HCT116 (cell line): ENCODE measurements around the gene TMIE. TPM values are rescaled to one million over a fixed set of nuclear protein-coding genes. Genes with fewer than 3 reads are reported as not detected.

Experiments used
- ATAC-seq: fragments of 200-7000 bp; cut with Tn5 transposase; 2 replicates; pipeline ENCODE4 v1.9.1; 2020; ENCODE audit warnings: mild to moderate bottlenecking, moderate library complexity
- BruUV-seq: library from RNA; stranded (reverse); fragments of 400-500 nt; replicated peaks from 2 replicates; lab custom pipeline; 2021; lab: Mats Ljungman, UMichigan
- CTCF ChIA-PET: fragments of 300-600 bp; sonication (Branson Sonifier 250); formaldehyde crosslinking; loops from one replicate; lab custom pipeline; 2021; ENCODE audit warnings: antibody characterized with exemption; lab: Charles Lee
- POLR2A ChIA-PET: fragments of 300-600, 350-600 bp; sonication (Branson Sonifier 250); formaldehyde crosslinking; loops from one replicate; lab custom pipeline; 2021; ENCODE audit warnings: antibody characterized with exemption; lab: Charles Lee
- RAD21 ChIA-PET, 2 experiments: fragments of 300-600 bp; sonication (Branson Sonifier 250); formaldehyde crosslinking; loops; one replicate each; lab custom pipeline; 2023; ENCODE audit warnings: low total read pairs in 2 of 2; ENCODE audit not compliant: uncharacterized antibody in 2 of 2, unreplicated experiment in 2 of 2, low non-redundant PET in 1 of 2; lab: Charles Lee
- DNase-seq: peaks from one replicate; pipeline ENCODE4 v3.0.0-alpha.2; 2010; ENCODE audit warnings: low read depth, low spot score
- H2AFZ ChIP-seq: fragments of 200-600 bp; shearing (Covaris generic), sonication (generic); 2 replicates; pipeline ENCODE4 v1.6.1; 2017; ENCODE audit warnings: low read depth, mixed run types, mixed read lengths, antibody characterized with exemption, low read length; ENCODE audit not compliant: poor library complexity, severe bottlenecking
- H3K27ac ChIP-seq: 2 replicates; pipeline ENCODE4 v1.5.1; 2012; ENCODE audit warnings: low read depth, low read length
- H3K27me3 ChIP-seq: fragments of 200-600 bp; sonication (generic); 2 replicates; pipeline ENCODE4 v1.6.1; 2016; ENCODE audit warnings: mixed run types, low read length, mixed read lengths; ENCODE audit not compliant: insufficient read depth
- H3K36me3 ChIP-seq, 2 experiments: fragments of 200-500 bp in 1 of 2; fragments of 200-600 bp in 1 of 2; sonication (Bioruptor generic) in 1 of 2; sonication (generic) in 1 of 2; 2 replicates each; pipeline versions ENCODE4 v1.5.1 to v1.6.1; 2014 to 2016; ENCODE audit warnings: low read length in 2 of 2, inconsistent platforms in 1 of 2, mixed read lengths in 1 of 2, mixed run types in 1 of 2; ENCODE audit not compliant: insufficient read depth in 2 of 2, control insufficient read depth in 1 of 2
- H3K4me1 ChIP-seq, 2 experiments: fragments of 200-600 bp in 1 of 2; sonication (generic) in 1 of 2; 2 replicates each; pipeline versions ENCODE4 v1.5.1 to v1.6.1; 2012 to 2017; ENCODE audit warnings: low read length in 2 of 2, inconsistent platforms in 1 of 2, mild to moderate bottlenecking in 1 of 2, mixed read lengths in 1 of 2, mixed run types in 1 of 2, moderate library complexity in 1 of 2; ENCODE audit not compliant: insufficient read depth in 2 of 2, control insufficient read depth in 1 of 2
- H3K4me2 ChIP-seq: fragments of 200-600 bp; sonication (generic); 2 replicates; pipeline ENCODE4 v1.6.1; 2017; ENCODE audit warnings: mixed run types, low read length, mixed read lengths
- H3K4me3 ChIP-seq, 2 experiments: fragments of 200-600 bp in 1 of 2; sonication (generic) in 1 of 2; replicated peaks in 1 of 2; 2 replicates each; pipeline ENCODE4 v1.5.1; 2011 to 2016; ENCODE audit warnings: low read length in 2 of 2, control low read depth in 1 of 2, low read depth in 1 of 2, mild to moderate bottlenecking in 1 of 2, mixed read lengths in 1 of 2, mixed run types in 1 of 2
- H3K79me2 ChIP-seq: fragments of 200-600 bp; sonication (generic); 2 replicates; pipeline ENCODE4 v1.6.1; 2017; ENCODE audit warnings: mild to moderate bottlenecking, mixed run types, low read length, moderate library complexity, mixed read lengths; ENCODE audit not compliant: insufficient read depth
- H3K9ac ChIP-seq: fragments of 200-600 bp; sonication (generic); 2 replicates; pipeline ENCODE4 v1.6.1; 2016; ENCODE audit warnings: low read length, mixed read lengths
- H3K9me2 ChIP-seq: fragments of 200-600 bp; sonication (generic), shearing (Covaris generic); 2 replicates; pipeline ENCODE4 v1.6.1; 2017; ENCODE audit warnings: mixed run types, mild to moderate bottlenecking, moderate library complexity; ENCODE audit not compliant: insufficient read depth
- H3K9me3 ChIP-seq, 2 experiments: fragments of 200-500 bp in 1 of 2; fragments of 200-600 bp in 1 of 2; sonication (Bioruptor generic) in 1 of 2; sonication (generic) in 1 of 2; 2 replicates each; pipeline ENCODE4 v1.6.1; 2014 to 2017; ENCODE audit warnings: low read length in 2 of 2, mixed read lengths in 2 of 2, inconsistent platforms in 1 of 2, low read depth in 1 of 2, mild to moderate bottlenecking in 1 of 2, mixed run types in 1 of 2, moderate library complexity in 1 of 2; ENCODE audit not compliant: control insufficient read depth in 1 of 2, insufficient read depth in 1 of 2
- H4K20me1 ChIP-seq: fragments of 200-600 bp; sonication (generic), shearing (Covaris generic); 2 replicates; pipeline ENCODE4 v1.6.1; 2017; ENCODE audit warnings: mixed run types, mild to moderate bottlenecking, moderate library complexity; ENCODE audit not compliant: insufficient read depth
- EZH2 ChIP-seq: fragments of 200-600 bp; sonication (generic); IDR thresholded peaks from 2 replicates; pipeline ENCODE4 v1.6.1; 2017; ENCODE audit warnings: antibody characterized with exemption, mixed run types
- FOSL1 ChIP-seq: IDR thresholded peaks from 2 replicates; pipeline ENCODE4 v1.6.1; 2012; ENCODE audit warnings: low read depth
- ZNF274 ChIP-seq: fragments of 200-500 bp; sonication (Bioruptor generic); IDR thresholded peaks from 2 replicates; pipeline ENCODE4 v1.6.1; 2014; ENCODE audit warnings: mild to moderate bottlenecking, low read depth, low read length, inconsistent platforms
- intact Hi-C: fragments of 100-400 bp; cut with micrococcal nuclease; formaldehyde crosslinking; loops from 2 replicates; pipeline ENCODE4 v1.10.0; 2022
- total RNA-seq: library from RNA; stranded (reverse); gene quantifications from one replicate; pipeline ENCODE4 v1.2.1, GENCODE V29; 2021; ENCODE audit not compliant: unreplicated experiment
- TF ChIP-seq, protein P1 (sequence below), 3 experiments: fragments of 200-600 bp in 1 of 3; sonication (generic) in 1 of 3; IDR thresholded peaks in 2 of 3; conservative IDR thresholded peaks in 1 of 3; 2 replicates each; pipeline ENCODE4 v1.5.1; 2012 to 2017; ENCODE audit warnings: low read depth in 2 of 3, low read length in 2 of 3, antibody characterized with exemption in 1 of 3, borderline replicate concordance in 1 of 3, control low read depth in 1 of 3, mild to moderate bottlenecking in 1 of 3, mixed read lengths in 1 of 3, mixed run types in 1 of 3, moderate library complexity in 1 of 3; ENCODE audit not compliant: insufficient read depth in 1 of 3
- TF ChIP-seq, protein P2 (sequence below): IDR thresholded peaks from 2 replicates; pipeline ENCODE4 v1.6.1; 2012; ENCODE audit warnings: low read depth

Gene TMIE
- total RNA-seq, 1 experiment from 2014 or later, result 0.74 TPM

DNA sequence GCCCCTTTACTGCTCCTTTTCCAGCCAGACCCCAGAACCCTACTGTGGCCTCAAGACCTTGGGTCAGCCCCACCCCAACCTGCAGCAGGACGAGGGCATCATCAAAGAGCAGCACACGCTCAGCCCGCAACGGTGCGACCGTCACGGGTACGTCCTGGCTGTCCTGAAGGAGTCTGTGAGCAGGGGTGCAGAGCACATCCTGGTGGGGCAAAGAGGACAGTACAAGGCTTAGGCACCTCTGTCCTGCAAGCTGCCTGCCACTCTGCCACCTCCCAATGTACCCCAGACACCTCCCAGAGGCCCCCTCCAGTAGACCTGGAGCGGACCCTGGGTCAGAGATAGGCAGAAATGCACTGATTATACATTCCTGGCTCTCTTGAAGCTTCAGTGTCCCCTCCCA lies 15.7 kb upstream of the TMIE start:
- H3K9me2 ChIP-seq, result no peaks in the 10 kb centered on the region
- H3K4me1 ChIP-seq, result peaks cover 2 to 7% of the 10 kb centered on the region in 2 experiments
- no peak overlapping the region for H3K27ac ChIP-seq
- no peak overlapping the region for H3K9ac ChIP-seq
- no peaks in the 10 kb centered on the region for H3K79me2 ChIP-seq
- DNase-seq (no peak), ATAC-seq (peak; percentile 41; the same call in 1 of the 2 replicates)
- TF ChIP-seq EZH2 (no peak), ZNF274 (no peak), FOSL1 (no peak)
- TF ChIP-seq, protein P1, sequence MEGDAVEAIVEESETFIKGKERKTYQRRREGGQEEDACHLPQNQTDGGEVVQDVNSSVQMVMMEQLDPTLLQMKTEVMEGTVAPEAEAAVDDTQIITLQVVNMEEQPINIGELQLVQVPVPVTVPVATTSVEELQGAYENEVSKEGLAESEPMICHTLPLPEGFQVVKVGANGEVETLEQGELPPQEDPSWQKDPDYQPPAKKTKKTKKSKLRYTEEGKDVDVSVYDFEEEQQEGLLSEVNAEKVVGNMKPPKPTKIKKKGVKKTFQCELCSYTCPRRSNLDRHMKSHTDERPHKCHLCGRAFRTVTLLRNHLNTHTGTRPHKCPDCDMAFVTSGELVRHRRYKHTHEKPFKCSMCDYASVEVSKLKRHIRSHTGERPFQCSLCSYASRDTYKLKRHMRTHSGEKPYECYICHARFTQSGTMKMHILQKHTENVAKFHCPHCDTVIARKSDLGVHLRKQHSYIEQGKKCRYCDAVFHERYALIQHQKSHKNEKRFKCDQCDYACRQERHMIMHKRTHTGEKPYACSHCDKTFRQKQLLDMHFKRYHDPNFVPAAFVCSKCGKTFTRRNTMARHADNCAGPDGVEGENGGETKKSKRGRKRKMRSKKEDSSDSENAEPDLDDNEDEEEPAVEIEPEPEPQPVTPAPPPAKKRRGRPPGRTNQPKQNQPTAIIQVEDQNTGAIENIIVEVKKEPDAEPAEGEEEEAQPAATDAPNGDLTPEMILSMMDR (IDR thresholded peaks at IDR 0.05 in 2 of 3, conservative IDR thresholded peaks at IDR 0.05 in 1 of 3; ENCODE audit: borderline replicate concordance in 1 of 3, insufficient read depth in 1 of 3, low read depth in 2 of 3, low read length in 2 of 3), result peak in 1 of 3 experiments; percentile 7; a peak in 1 of 6 replicates
- TF ChIP-seq, protein P2, sequence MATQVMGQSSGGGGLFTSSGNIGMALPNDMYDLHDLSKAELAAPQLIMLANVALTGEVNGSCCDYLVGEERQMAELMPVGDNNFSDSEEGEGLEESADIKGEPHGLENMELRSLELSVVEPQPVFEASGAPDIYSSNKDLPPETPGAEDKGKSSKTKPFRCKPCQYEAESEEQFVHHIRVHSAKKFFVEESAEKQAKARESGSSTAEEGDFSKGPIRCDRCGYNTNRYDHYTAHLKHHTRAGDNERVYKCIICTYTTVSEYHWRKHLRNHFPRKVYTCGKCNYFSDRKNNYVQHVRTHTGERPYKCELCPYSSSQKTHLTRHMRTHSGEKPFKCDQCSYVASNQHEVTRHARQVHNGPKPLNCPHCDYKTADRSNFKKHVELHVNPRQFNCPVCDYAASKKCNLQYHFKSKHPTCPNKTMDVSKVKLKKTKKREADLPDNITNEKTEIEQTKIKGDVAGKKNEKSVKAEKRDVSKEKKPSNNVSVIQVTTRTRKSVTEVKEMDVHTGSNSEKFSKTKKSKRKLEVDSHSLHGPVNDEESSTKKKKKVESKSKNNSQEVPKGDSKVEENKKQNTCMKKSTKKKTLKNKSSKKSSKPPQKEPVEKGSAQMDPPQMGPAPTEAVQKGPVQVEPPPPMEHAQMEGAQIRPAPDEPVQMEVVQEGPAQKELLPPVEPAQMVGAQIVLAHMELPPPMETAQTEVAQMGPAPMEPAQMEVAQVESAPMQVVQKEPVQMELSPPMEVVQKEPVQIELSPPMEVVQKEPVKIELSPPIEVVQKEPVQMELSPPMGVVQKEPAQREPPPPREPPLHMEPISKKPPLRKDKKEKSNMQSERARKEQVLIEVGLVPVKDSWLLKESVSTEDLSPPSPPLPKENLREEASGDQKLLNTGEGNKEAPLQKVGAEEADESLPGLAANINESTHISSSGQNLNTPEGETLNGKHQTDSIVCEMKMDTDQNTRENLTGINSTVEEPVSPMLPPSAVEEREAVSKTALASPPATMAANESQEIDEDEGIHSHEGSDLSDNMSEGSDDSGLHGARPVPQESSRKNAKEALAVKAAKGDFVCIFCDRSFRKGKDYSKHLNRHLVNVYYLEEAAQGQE, result no peak
- H2AFZ ChIP-seq, result no peak overlapping the region
- intact Hi-C loops, result no loop called here
- no TSS peak for BruUV-seq
- no peaks in the 10 kb centered on the region for H4K20me1 ChIP-seq
- no peaks in the 10 kb centered on the region for H3K9me3 ChIP-seq
- H3K4me3 ChIP-seq, result no peak overlapping the region
- no peaks in the 10 kb centered on the region for H3K27me3 ChIP-seq
- RAD21 ChIA-PET, result no interaction called here
- CTCF ChIA-PET, result no interaction called here
- POLR2A ChIA-PET, result no interaction called here
- no peaks in the 10 kb centered on the region for H3K36me3 ChIP-seq
- H3K4me2 ChIP-seq, result no peak overlapping the region
